GM18519 (cell line): ENCODE results near the gene UROC1.

Source experiments
- ATAC-seq: cut with Tn5 transposase; IDR thresholded peaks from one replicate; pipeline ENCODE4 v1.9.1; 2021; ENCODE audit warnings: mild to moderate bottlenecking, moderate library complexity; ENCODE audit not compliant: unreplicated experiment, low FRiP score

UROC1 gene

DNA sequence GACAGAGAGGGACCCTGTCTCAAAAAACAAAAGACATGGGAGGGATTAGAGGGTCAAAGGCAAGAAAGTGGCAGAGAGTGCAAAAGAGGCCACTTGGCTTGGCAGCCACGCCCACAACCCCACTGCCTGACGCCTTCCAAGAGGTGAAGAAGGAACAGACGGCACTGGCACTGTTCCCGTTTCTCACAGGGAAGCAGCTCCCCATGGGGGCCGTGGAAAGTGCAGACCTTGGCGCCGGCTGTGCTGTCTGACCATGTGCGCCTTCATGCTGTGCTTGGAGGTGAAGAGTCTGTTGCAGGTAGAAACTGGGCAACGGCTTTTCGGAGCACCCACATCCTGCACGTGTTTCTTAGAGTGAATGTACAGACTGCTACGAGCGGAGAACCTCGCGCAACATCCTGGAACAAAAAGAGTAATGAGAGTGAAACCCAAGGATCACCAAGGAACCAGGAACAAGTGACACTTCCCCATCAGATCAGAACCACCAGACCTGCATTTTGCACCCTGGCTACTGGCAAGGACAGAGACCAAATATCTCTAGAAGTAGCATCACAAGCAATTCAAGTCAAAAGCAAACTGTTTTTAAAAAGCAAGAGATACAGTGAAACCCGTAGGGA, 51.5 kb downstream of the UROC1 start:
- no peak for ATAC-seq

DNA sequence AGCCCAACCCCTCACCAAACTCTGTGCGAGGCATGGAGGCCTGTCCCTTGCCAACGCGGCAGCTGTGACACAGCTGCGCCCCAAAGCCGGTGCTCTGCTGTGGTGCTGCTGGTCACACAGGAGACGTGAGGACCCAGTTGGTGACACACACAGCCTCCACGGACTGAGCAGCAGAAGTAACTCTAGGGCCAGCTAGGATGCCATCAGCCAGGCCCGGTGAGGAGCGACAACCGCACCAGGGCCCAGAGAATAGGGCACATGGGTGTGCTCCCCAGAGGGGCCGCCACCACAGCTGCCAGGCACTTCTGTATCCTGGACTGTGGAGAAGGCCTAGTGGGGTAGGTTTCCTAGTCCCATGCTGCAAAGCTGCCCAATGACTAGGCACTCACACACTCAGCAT, 52.6 kb downstream of the UROC1 start:
- no peak for ATAC-seq

DNA sequence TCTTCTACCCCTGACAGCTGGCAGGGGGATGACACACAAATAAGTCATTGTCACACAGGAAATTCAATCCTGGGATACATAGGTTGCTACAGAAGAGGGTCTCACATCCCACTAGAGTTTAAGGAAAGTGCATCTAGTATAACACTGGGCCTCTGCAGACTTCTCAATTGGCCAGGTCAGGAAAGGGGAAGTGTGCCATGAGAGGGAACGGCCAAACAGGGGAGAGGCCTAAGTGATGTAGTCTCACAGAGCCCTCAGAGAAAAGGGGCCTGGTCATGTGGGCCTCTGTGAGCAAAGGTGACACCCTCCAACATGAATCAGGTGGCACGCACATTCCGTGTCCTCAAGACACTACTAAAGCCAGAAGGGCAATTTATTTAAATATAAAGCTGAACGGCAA, 53.1 kb downstream of the UROC1 start:
- ATAC-seq: no peak

DNA sequence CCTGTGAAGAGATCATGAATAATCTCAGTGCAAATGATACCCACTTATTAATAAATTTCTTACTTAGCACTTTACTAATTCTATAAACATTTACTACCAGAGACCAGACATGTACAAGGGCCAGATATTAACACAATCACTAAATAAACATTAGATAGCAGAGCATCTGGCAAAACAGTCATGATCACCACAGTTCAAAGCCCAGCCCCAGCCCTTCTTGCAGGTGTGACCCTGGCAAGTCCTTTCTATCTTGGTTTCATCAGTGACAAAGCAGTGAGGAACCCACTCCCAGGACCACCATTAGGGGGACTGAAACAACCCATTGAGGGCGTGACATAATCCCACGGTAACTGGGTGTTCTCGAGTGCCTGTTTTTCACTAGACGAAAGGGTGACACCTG, 53.5 kb downstream of the UROC1 start:
- ATAC-seq: no peak

DNA sequence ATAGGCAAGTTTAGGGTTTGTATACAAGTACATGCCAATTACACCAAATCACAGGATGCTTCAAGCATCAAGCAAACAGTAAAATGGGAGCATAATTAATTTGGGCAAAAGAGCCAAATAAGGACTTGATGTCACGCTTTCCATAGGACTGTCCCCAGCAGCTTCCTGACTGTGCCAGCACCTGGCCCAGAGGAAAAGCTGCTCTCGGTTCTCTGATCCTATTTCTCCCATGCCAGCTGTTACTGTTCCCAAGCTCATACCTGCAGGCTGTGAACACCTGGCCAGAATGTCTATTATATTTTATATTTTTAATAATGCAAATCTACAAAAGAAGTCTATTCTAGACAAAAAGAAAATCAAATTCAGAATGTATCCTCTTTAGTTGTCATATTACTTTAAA, 54.1 kb downstream of the UROC1 start:
- ATAC-seq: no peak

DNA sequence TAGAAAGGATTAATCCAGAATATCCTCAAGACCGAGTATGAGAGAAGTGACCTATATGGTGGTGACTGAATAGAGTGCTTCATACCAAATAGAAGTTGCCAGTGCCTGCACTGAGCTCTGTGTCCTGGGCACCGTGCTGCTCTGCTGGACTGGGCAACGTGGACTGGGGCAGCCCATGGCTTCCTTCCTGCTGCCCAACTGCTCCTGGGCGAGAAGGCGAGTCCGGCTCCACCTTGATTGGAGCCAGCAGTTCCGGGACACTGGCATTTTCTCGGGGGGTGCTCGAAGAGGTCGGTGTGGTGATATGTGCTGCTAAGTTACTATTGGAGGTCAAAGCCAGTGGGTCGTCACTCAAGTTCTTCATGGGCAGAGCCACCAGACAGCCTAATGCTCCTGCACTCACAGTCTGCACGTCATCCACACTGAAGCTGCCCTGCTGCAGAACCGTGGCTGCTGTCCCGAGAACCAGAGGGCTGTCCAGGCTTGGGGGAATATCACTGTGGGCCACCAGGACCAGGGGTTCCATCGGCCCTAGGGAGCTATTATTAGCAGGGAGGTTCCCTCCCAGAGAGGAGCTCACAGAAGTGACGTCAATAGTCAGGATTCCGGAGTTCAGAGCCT, 56.0 kb downstream of the UROC1 start:
- no peak for ATAC-seq

DNA sequence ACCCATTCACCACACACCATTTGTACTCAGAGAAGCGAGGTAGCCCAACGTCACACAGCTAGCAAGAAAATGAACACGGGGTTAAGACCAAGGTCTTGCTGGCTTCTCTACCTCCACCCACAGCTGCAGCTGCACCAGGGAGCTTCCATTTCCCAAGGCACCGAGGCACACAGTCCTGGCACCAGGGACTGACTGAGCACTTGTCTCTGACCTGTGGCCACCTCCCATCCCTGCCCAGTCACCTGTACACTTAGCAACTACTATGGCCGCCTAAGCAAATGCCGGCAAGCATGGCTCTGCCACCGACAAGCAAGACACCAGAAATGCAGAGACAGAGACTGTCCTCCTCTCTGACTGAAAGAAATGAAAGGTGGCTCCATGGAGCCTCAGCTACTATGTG, 57.2 kb downstream of the UROC1 start:
- no peak for ATAC-seq

DNA sequence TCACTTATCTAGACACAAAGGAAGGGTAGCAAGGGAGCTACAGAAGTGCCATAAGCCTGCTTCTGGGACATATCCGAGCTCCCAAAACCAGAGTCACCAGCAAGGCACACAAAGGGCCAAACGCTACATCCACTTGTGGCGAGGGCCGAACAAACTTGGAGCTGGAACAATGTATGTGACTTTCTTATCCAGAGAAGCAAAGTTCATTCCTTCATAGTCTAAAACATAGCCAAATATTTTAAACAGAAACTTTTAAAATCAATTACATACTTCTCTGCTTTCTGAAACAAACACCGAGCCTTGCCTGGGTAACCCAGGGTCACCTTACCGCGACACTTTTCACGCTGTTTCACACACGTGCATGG, 57.8 kb downstream of the UROC1 start:
- no peak for ATAC-seq

DNA sequence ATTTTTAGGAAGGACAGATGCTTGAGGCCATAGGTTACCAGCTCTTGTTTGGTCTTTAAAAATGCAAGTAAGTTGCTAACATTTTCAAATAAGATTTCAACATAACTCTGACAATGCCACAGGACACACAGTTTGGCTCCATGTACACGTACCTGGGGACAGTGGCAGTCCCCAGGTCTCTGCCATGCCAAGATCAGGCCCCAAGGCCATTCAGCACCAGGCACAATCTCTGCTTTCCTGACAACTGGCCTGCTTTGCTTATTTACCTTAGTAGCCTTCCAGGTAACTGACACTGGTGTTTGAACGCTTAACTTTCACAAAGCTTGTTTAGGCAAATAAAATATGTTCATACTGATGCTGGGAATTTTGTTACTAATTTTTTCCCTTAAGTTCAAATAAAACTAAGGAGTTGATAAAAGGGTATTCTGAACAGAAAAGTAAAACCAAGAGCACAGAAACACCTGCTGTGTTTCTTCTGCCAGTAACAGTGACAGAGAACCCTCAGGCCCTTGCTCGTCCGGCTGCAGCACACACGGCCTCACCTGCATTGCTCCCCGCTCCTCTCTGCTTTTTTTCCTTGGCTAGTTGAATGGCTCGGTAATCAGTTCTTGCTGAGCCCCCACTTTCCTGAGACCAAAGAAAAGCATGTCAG, 58.3 kb downstream of the UROC1 start:
- no peak for ATAC-seq

DNA sequence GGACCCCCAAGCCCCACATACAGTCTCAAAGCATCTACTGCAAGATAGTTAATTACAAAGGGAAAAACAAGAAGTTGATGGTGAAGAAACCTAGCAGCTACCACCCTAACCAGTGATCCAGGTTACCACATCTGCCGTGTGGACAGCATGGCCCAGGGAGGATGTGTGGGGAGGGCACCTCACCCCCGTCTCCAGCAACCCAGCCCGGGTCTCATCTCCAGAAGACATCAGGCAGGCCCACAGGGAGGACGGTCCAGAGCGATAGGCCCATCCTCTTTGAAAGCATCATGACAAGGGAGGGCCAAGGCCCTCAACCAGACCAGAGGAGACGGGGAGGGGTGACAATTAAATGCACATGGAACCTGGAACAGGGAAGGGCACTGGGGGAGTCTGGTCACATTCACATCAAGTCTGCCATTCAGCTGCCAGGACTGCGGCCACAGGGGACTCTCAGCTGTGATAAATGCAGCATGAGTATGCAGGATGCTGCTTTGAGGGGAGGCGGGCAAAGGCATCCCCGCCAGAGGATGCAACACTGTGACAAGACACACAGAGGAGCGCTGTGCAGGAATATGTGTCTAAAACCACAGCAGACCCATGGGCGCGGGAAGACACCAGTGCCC, 60.7 kb downstream of the UROC1 start:
- no peak for ATAC-seq

DNA sequence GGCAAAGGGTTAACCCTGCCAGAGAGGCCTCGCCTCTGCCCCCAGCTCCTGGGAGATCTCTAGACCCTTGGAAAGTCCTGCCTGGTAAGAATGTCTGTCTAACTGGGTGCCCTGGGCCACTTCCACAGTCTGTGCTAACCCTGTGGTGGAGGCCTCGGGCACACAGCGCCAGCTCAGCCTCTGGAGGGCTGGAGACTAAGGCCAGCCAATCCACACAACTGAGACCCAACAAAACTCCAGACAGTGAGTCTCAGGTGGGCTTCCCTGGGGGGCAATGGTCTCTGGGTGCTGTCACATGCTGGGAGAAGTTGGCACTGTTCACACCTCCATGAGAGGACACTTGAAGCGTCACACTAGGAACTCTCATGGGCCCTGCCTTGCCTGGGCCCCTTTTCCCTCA, 61.4 kb downstream of the UROC1 start:
- ATAC-seq: no peak

DNA sequence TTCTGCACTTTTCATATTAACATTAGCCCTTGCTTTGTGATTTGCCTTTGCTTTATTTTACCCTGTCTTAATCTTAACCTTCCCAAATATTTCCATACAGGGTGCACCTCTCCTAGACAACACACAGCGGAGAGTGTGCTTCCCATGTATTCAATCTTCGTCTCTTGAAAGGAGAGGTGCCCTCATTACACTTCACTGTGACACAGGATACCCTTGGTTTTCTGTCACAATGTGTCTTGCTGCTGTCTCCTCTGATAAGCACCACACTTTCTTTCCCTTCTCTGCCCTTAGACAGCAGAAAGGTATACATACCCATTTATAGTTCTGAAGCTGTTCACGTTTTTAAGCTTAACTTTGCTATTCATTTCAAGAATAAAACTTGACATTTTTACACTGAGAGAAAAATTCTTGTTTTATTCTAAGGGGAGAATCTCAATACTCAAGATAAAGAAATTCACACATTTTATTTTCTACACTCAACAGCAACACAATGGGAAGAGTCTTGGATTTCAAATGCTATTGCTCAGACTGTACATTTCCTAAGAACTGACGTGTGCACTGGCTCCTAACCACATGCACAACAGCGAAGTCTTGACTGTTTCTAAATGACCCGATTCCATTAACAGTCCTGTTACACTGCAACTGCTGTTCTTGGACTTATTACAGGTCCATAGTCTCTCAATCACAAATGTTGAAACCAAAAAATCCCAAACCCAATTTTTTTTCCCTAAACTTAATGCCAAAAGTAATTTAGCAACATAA, 63.0 kb downstream of the UROC1 start:
- no peak for ATAC-seq

DNA sequence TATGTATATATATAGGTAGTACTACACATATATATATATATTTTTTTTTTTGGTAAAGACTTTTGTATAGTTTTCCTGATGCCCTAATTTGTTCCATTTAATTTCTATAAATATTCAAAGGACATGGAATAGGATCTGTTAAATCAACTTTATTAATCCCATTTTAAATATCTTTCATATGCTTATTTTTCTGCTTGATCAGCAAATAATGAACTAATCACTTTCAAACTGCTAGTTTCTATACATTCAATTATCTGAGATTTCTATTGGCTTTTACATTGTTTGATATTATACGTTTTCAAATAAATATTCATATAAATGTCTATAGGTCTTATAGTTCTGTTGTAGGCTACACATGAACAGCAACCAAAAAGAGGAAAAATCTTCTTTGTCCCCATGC, 63.5 kb downstream of the UROC1 start:
- no peak for ATAC-seq

DNA sequence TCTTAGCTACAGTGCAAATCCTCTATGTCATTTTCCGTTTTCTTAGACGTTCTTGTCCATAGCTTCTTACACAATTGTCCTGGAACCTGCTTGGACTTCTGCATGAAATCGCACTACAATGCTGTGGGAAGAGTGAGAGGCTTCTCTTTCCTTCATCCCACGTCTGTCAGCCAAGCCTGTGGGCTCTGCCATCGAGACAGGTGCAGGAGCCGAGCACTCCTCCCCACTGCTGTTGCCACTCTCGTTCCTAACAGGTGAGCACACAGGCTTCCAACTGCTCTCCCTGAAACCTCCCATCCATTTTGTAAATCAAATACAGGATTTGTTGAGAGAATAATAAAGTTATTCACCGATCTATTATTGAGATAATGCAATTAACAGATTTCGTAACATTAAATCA, 65.4 kb downstream of the UROC1 start:
- ATAC-seq: no peak

DNA sequence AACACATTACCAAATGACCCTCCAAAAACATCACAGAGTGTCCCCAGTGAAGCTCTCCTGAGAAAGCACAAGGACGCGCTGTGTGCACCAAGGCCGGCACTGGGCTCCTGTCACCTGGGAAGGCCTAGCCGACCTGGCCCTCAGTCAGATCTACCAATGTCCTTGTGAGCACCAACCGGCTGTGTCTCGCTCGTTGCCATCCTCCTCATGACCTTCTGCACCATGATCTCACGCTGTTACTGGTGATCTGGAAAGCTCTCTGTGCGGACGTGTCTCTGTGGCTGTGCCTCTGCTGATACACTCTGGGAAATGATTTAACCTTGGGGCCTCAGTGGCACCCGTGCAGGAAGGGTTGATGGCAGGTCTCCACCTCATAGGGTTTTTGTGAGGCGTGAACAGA, 66.1 kb downstream of the UROC1 start:
- ATAC-seq: no peak

DNA sequence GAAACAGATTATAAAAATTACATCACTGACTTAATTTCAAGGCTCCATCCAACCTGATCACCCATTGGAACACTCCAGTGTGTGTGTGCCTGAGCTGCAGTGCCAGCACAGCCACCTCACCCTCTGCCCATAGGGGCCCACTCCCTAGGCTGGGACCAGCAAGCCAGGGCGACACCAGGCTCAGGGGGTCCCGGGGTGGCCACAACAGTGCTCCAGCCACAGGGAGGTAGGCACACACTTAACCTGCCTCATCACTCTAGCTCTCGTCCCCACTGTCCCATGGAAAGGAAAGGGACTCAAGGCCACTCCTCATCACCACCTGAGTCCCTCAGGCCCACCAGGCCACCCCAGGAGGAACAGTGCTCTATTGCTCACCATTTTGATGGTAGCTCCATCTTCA, 66.8 kb downstream of the UROC1 start:
- ATAC-seq: no peak

DNA sequence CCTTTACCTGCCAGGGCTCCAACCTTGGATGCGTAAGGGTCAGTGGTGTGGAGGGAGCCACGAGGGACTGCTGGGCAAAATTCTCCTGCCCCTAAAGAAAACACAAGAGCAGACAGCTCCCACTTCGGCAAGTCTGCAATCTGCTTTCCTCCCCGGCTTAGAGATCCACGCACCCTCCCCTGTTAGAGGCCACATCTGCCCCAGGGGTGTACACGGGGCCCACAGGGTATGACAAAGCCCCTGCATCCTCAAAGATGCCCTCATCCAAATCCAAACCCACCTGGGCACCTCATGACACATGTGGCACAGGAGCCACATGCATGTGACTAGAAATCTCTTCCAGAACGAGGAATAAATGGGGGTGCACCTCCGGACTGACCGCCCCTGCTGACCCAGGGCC, 67.4 kb downstream of the UROC1 start:
- ATAC-seq: no peak

DNA sequence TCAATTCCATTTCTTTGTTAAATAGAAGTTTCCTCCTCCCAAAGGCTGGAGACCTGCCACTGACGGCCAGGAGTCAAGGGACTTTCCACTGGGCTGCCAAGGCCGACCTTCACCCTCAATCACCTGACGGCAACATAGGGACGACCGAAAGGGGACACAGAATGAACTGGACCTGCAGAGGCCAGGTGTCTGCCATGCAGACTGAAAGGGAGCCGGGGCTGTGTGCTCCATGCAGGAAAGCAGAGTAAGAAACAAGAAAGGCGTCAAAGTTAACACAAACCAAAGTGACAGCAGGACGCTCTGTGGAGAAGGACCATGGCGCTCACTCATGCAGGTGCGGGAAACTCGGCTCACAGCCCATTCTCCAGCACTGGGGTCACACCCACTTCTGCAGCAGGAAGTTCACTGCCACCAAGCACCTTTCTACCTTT, 67.9 kb downstream of the UROC1 start:
- ATAC-seq: no peak

DNA sequence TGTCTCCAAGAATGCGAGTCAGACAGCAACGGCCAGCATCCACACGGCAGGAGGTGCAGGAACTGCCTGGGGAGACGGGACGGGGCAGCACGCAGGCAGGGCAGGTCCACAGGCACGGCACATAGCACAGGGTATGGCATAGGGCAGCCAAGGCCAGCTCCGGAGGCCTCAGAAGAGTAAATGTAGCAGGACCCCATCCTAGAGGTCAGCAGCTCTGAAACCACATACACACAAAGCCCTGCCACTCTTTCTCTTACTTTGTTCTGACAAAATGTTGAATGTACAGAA, 68.7 kb downstream of the UROC1 start:
- no peak for ATAC-seq

DNA sequence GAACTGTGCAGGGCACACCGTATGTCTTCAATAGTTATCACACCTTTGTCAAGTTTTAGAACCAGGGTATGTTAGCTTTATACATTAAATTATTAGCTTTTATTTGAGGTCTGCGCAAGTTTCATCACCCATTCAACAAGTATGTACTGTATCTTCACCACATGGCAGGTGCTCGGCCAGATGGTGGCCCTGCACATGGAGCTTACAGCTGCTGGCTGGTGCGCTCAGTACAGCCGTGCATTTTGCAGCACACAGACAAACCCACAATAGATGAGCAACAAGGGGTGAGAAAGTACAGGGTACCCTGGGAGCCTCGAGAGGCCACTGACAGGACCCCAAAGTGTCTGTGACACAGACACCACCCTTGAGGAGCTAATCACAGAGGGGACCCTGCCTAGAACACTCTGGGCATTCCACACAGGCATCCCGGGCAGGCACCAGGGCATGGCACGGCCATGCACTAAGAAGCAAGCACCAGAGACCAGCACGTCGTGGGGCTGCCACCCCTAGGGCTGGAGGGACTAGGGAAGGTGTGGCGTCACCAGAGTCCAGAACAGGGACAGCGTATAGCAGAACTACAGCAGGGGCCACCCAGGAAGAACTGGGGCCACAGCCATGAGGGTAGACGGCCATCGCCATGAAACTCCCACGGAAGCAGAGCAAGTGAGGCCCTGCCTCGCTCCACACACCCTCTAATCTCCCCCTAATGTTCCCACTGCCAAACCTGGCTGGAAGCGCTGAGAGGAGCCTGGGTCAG, 69.3 kb downstream of the UROC1 start:
- no peak for ATAC-seq
